ENCODE data around the gene LRRC42.
"Not testable (repeated sequence)": the region's sequence is repeated elsewhere in the genome, so short reads cannot be mapped to it uniquely, and the experiment has no call there.

The LRRC42 gene

DNA sequence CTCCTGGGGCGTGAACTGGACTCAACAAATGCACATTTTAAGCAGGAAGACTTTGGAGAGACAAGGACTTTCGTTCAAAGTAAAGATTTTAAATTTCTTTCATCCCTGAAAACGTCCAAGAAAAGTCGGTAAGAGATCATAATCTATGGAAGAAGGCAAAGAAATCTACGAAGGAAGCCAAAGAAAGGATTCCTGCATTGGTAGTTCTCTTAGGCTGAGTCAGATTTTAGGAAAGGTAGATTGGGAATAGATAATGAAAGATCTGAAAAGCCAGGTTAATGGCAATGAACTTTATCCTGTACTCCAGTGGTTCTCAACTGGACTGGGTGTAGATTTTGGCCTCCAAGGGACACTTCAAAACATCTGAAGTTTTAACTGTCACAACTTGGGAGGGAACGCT, 3.1 kb upstream of the LRRC42 start:
- no peak for DNase-seq

DNA sequence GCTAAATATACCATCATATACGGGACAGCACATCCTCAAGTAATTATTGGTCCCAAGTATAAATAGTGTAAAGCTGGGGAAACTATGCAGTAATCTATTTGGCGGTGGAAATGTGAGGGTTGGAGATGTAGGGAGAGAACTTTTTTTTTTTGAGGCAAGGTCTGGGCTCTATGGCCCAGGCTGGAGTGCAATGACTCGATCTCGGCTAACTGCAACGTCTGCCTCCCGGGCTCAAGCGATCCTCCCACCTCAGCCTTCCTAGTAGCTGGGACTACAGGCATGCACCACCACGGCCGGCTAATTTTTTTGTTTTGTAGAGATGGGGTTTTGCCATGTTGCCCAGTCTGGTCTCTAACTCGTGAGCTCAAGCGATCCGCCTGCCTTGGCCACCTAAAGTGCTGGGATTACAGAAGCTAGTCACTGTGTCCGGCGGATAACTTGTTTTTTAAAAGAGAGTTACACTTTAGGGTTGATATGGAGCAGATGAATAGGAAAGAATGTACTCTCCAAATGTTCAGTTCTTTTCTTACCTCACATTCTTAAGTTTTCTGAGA, 2.6 kb upstream of the LRRC42 start:
- no peak for DNase-seq

DNA sequence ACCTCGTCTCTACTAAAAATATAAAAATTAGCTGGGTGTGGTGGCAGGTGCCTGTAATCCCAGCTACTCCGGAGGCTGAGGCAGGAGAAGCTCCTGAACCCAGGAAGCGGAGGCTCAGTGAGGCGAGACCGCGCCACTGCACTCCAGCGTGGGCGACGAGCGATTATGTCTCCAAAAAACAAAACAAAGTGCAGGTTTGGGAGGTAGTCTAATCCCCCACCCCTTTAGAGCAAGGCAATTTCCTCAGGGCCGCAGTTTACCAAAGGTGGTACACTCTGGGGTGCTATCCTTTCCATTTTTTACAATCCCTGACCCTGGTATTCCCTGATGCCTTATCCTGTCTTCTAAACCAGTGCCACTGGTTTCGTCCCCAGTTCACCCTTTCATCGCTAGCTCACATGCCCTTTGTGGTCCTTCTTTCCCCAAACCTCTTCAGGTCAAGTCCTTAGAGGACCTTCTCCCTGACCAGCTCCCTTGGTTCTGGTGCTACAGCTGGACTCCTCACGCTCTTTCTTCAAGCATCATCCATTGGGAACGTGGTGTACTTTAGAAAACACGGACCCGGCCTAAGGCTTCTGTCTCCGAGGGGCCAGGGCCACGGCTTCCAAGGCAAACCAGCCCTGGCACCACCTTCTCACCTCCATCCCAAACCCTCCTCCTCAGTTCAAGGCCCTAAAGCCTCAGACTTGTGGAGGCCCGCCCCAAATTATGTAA, 1.5 kb upstream of the LRRC42 start:
- DNase-seq = no peak

DNA sequence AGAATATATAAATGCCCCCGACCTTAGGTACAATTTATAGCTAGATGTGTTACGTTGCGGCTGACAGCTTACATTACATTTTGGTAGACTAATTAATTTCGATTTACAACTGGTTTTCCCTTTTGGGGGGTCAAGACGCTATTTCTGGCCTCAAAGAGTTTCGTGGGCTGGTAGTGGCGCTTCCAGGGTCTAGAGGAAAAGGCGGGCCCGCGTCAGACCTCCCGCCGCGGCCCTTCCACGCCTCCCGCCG, 1.0 kb upstream of the LRRC42 start:
- no peak for DNase-seq

DNA sequence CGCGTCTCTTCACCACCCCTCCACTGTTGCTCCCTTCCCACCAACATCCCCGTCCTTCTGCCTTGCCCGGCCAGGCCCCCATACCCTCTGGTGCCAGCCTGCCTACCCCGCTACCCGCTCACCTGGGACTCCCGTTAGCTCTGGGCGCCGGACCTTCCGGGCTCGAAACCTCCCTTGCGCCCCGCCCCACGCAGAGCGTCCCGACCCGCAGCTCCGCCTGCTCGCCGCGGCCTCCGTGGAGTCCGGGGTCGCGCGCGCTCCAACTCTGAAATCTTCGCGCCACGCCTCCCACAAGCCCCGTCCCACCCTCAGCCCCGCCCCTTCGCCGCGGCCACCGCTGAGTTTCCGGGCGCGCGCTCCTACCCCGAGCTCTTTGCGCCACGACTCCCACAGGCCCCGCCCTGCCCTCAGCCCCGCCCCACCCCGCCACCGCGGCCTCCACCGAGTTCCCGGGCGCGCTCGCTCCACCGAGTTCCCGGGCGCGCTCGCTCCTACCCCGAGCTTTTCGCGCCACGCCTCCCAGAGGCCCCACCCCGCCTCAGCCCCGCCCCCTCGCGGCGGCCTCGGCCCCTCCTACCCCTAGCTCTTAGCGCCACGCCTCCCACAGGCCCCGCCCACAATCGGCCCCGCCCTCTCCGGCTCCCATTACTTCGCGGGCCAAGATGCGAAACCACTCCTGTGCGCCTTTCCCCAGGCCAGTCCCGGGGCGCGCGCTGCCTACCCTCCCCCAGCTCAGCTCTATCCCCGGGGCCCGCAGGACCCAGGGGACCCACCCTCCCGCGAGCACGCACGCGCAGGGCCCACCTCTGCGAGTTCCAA, 508 bp upstream of the LRRC42 start, which contains the start of gene IFT25:
Gene IFT25, minus strand, starts transcription at position 267 of the 819 bp plus-strand sequence. CDS start 5,617 bp downstream, outside the sequence.
- DNase-seq = peak; percentile 96

DNA sequence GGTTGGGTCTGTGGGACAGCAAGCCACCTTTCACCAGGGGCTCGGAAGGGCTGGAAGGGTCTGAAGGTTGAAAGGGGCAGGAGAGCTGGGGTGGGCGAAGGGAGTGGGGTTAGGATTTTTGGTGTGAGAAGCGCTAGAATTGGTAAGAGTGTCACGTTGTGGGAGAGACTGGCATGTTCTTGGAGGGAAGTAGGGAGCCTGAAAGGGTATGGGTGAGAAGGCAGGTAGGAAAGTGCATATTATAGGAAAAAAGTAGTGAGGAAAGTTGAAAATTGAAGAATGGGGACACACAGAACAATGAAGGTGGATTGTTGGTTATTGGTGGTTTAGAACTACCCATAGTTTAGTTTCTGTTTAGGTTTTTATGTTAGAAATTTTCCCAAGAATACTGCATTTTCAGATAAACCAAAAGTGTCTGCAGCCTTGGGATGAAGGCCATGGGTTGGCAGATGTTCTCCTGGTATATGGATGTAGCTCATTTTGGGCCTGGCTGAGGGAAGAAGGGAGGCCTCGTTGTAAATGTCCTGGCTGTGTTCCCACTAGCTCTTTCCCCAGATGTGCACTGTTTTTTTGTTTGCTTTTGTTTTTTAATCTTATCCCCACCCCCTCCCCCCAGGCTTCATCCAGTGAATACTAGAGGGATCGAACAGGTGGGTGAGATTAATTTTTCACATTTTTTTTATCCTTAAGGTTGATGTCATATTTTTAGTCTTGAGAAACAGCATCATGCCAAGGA, 1.2 kb downstream of the LRRC42 start:
- DNase-seq = no peak

DNA sequence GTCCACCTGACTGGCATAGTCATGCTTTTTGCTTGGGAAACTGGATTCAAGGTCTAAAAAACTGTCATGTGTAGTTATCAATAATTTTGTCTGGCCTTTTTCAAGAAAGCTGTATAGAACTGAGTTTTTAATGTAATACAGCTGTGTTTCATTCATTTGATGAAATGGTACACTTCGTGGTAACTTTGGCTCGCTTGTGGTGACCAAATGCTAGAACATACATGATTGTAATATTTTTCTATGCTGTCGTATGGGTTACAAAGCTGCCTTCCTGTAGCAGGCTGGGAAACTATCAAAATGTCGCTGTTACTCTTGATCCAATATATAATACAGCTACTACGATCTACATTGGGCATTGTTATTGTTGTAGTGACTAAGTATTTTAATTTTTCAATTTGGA, 2.1 kb downstream of the LRRC42 start:
- no peak for DNase-seq

DNA sequence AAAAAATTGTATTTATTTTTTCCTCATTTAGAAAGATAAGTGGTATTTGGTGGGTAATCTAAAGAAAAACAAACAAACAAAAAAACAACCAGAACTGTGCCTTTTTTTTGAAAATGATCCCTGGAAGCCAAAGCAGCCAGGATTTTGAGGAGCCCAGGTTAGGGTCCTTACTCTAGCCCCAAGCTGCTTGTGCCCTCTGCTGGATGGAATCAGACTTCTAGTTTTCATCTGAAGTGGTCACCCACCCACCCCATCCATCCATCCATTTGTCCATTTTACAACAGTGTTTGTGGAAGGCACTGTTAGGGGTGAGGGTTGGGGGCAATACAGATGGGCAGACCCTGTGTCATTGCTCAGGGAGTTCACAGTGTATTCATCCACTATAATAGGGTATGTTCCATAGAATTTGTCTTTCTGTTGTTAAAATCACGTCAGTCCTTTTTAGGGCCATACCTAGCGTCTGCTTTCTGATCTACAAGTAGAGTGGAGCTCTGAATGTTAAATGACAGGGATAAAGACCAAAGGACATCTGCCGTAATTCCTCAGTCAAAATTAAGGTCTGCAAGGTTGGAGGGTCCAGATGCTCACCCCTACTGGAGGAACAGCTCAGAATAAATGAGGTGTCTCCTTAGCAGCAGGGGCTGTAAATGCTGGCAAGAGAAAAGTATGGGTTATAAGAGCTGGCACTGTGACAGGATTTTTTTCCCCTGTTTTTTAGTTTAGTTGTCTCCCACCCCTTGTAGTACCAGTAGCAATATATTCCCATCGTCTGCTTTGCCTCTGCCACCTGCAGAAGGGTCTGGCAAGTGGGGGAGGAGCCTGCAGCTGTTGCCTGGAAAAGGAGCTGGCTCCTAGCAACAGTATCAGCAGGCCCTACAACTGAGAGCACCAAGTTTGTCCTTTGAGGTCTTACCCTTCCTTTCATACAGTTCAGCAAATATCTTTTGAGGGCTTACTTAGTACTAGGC, 3.2 kb downstream of the LRRC42 start:
- no peak for DNase-seq

DNA sequence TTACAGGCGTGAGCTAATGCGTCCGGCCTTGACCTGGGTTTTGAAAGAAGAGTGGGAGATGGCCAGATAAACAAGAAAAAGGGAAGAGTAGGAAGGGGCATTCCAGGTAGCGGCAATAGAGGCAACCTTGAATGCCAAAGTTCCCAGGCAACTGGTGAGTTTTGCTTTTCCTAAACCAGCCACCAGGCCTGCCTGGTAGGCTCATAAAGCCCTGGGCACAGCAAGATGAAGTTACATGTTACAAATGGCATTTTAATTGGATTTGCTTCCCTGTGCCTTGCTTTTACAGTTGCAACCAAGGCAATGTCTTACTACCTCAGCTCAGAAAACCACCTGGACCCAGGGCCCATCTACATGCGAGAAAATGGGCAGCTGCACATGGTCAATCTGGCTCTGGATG, 5.5 kb downstream of the LRRC42 start:
- no peak for DNase-seq

DNA sequence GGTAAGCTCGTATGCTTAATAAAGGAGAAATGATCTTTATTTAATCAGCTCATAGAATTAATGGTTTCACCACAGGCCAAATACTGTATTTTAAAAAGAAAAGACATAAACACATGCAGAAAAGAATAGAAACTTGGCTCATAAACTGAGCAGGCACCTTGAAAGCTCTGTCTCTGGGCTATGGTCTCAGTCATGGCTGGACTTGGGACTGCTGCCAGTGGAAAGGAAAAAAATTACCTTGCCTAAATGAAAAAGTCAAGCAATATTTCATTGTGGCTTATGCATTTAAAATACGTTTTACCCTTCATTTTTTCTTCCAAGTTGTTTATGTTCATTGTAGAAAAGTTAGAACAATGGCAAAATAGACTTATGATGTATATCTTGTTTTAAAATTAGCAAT, 8.0 kb downstream of the LRRC42 start:
- no peak for DNase-seq

DNA sequence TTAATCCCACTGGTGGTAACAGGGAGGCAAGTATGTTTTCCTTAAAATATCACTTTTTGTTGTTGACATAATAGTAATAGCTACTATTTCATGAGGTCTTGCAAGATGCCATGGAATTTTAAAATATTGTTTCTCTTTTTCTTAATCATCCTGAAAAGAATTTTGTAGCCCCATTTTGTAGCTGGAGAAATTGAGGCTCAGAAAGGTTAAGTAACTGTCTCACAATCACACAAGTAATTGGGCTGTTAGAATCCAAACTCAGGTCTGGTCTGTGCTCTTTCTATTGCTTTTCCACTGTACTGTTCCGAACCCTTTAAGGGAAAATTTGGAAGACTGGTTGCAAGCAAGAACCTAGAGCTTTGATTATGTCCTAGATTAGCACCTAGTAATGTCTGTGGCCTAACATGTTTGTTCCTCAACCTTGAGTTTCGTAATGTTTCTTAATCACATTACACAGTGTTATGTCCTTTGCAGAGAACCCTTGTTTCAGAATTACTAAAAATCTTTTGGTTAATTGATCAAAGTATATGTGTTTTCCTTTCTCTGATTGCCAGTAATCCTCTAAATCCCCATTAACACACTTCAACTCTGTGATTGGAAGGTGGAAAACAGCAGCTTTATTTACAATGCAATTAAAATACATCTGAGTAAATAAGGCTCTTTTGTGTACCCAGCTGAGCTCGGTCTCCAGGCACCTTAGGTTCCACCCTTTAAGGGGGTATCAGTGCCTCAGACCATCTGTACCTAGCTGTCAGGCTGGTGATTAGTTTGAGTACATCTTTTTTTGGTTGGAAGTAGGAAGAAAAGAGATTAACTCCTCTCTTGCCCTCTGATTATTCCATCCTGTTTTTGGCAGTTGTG, 10.4 kb downstream of the LRRC42 start:
- DNase-seq = no peak

DNA sequence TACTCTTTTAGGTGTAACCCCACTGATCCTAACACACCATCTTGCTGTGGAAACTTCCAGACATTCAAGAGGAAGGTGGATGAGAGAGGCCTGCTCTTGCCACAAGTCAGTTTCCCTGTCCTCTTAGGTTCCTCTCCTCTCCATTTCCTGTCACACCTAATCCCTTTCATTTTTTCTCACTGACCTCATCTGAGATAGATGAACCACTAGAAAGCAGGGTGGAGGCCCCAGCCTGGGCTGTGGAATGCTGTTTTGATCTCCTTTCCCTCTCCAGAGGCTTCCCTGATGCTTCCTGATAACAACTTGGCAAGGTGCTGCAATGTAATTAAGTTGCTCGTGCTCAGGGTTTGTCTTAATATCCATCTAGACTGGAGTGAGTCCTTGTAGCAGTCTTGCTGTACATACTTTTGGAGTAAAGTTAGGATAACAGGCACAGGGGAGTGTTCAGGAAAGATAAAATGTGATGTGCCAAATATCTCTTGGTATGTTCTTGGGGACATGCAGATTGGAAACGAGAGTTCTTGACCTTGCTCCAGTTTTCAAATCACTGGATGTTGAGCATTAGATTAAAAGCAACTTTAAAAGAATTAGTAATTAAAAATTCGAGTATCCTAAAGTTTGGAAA, 11.2 kb downstream of the LRRC42 start:
- DNase-seq = no peak

DNA sequence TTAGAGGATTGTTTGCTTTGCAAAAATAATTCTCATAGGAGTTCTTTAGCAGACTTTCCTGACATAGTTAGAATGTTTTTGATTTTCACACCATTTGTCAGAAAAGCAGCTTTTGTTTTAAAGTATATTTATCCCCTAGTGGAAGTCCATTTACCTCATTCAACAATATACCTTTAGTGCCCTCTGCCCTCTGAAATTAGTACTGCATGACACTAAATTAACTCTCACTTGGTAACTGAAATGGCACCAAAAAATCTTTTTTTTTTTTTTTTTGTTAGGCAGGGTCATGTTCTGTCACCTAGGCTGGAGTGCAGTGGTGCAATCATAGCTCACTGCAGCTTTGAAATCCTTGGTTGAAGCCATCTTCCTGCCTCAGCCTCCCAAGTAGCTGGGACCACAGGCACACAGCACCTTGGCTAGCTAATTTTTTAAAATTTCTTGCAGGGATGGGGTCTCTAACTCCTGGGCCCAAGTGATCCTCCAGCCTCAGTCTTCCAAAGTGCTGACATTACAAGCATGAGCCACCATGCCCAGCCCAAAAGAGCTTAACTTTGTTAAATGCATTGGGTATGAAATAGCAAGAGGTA, 13.6 kb downstream of the LRRC42 start:
- no peak for DNase-seq

DNA sequence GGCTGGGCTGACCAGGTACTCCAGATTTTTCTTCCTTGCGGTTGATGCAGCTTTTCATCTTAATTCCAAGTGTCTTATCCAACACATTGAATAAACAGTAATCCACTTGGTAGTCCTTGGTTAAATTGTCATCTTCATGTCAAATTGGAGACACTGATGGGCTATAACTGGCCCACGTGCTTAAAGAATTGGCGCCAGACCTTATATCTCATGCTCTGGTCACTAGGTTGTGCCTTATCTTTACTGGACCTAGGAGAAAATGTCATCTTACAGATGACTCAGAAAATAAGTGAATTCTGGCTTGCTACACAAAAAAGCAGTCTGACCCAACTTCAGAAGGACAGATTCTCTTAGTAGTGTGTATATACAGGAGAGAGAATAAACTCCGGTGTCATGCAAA, 16.2 kb downstream of the LRRC42 start:
- no peak for DNase-seq

DNA sequence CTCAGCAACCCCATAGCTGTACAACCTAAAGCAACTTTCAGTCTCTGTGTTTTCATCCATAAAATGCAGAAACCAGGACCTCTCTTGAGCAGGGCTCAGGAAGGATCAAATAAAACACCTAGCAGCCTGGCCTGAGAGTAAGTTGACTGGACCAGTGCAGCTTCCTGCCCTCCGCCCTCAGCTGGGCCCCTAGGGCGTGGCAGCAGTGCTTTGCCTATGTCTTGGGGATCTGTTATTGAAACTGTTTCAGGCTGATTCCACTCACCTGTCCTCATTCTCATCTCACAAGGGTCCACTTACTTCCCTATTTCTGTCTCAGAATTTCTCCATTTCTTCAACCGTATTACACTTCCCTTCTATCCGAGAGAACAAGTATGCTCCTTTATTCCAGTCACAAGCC, 17.3 kb downstream of the LRRC42 start:
- no peak for DNase-seq

DNA sequence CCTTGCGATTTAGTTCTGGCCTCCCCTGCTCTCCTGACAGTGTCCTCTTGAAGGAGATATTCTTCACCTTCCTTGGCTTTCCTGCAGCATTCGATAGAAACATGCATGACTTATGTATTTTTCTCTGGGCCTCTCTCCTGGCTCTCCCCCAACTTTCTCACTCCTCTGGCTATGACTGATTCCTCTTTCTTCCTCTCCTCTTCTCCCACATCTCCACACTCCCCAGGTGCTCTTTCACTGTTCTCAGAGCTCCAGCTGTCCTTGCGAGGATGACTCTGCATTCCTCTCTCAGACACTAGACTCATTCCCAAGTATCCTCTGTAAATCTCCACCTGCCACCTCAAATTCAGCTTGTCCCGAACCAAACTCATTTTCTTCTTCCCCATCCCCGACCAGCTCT, 18.0 kb downstream of the LRRC42 start:
- DNase-seq = no peak

DNA sequence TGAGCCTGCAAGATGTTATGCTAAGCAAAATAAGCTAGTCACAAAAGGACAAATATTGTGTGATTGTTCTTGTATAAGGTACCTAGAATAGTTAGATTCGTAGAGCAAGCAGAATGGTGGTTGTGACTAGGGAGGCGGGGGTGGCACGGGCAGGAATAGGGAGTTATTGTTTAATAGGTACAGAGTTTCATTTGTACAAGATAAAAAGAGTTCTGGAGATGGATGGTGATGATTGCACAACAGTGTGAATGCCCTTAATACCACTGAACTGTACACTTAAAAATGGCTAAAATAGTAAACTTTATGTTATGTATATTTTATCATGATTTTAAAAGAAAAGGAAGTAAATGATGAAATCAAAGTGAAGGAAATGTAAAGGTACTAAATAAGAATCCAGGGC, 20.6 kb downstream of the LRRC42 start:
- no peak for DNase-seq

DNA sequence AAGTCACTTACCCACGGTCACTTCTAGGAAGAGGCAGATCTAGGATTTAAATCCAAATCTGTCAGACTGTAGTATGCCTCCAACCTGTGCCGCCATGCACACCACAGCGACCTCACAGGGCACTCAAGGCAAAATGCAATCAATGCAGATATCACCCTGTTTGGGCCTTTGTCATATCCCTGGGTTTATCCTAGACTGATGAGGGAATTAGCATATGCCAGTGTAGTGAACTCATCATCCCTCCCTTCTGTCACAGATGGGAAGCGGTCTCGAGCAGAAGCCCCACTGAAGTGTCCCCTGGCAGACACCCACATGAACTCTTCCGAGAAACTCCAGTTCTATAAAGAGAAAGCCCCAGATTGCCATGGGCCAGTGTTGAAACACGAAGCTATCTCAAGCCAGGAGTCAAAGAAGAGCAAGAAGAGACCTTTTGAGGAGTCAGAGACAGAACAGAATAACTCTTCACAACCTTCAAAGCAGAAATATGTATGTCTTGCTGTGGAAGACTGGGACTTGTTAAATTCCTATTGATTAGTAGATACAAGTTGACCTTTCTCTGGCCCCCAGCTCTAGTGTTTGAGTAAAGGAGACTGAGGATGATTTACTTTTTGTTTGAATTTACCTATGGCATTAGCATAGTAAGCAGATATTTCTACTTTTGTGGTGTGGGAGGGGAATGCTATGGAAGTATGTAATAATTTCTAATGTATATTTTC, 21.4 kb downstream of the LRRC42 start:
- no peak for DNase-seq

DNA sequence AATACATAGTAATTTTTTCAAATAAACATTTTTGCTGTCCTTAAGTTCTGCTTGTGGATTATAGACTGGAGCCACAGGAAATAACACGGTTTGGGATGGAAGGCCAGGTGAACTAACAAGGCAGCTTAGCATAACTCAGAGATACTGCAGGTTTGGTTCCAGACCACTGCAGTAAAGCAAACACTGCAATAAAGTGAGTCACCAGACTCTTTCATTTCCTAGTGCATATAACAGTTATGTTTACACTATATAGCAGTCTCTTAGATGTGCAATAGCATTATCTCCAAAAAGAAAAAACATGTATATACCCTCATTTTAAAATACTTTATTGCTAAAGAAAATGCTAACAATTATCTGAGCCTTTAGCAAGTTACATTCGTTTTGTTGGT, 22.0 kb downstream of the LRRC42 start:
- no peak for DNase-seq

DNA sequence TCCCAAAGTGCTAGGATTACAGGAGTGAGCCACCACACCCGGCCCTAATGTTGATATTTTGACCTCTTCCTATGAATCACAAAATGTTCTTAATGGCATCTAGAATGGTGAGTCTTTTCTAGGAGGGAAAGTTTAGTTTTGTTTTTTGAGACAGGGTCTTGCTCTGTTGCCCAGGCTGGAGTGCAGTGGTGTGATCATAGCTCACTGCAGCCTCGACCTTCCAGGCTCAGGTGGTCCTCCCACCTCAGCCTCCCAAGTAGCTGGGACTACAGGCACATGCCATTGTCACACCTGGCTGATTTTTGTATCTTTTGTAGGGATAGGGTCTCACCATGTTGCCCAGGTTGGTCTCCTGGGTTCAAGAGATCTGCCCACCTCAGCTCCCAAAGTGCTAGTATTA, 23.2 kb downstream of the LRRC42 start:
- not testable (repeated sequence) for DNase-seq

Measured in CD4-positive, alpha-beta T cell treated with Interferon gamma for 1 hour (primary cell).